LNCAP (cell line): ENCODE measurements around the gene TPM4.

Source experiments
- CTCF ChIP-seq: fragments of 450-650 bp; IDR thresholded peaks from 2 replicates; pipeline ENCODE4 v1.5.1; 2017; ENCODE audit warnings: mild to moderate bottlenecking

TPM4 gene

GRCh38 chr19:16068696-16069259 lies 7.5 kb upstream of the TPM4 start:
- TF ChIP-seq CTCF, result no peak

- TF ChIP-seq CTCF, result no peak
These were observed 6.4 kb upstream of the TPM4 start for GRCh38 chr19:16069813-16070365.

- TF ChIP-seq CTCF, result no peak
These were observed 5.8 kb upstream of the TPM4 start for GRCh38 chr19:16070366-16070990.

- no peak for TF ChIP-seq CTCF
These were observed 5.1 kb upstream of the TPM4 start for GRCh38 chr19:16071072-16071691.

GRCh38 chr19:16073481-16073880 lies 2.8 kb upstream of the TPM4 start:
- no peak for TF ChIP-seq CTCF

- no peak for TF ChIP-seq CTCF
These were observed 2.3 kb upstream of the TPM4 start for GRCh38 chr19:16073988-16074387.

- no peak for TF ChIP-seq CTCF
These were observed 1.6 kb upstream of the TPM4 start for GRCh38 chr19:16074488-16075365.
